Measurements from ENCODE around the gene LEP. TPM values are rescaled to one million over a fixed set of nuclear protein-coding genes. Genes with fewer than 3 reads are reported as not detected.

The LEP gene
- total and polyA plus RNA-seq, 2 of the 8 experiments (the other 6 are each of a cell fraction or from before 2014, with no cell fraction given): not detected

GRCh38 chr7:128244861-128245260 lies 3.8 kb downstream of the LEP start (continued):
- TF ChIP-seq KDM5A (IDR thresholded peaks at IDR 0.05; ENCODE audit: low read length) (no peak), CHD7 (IDR thresholded peaks at IDR 0.05; ENCODE audit: insufficient replicate concordance, low read length) (no peak), SP1 (IDR thresholded peaks at IDR 0.05; ENCODE audit: low read depth, low read length) (no peak), KDM1A (IDR thresholded peaks at IDR 0.05; ENCODE audit: borderline replicate concordance, low read length) (no peak), BRCA1 (IDR thresholded peaks at IDR 0.05; ENCODE audit: low read depth, low read length) (no peak)
